GM19043 (cell line): ENCODE measurements around the gene GPI.
"Not testable (repeated sequence)": the region's sequence is repeated elsewhere in the genome, so short reads cannot be mapped to it uniquely, and the experiment has no call there.

ENCODE experiments used
- ATAC-seq: cut with Tn5 transposase; IDR thresholded peaks from one replicate; pipeline ENCODE4 v1.9.1; 2021; ENCODE audit warnings: low read depth; ENCODE audit not compliant: unreplicated experiment

Gene GPI

DNA sequence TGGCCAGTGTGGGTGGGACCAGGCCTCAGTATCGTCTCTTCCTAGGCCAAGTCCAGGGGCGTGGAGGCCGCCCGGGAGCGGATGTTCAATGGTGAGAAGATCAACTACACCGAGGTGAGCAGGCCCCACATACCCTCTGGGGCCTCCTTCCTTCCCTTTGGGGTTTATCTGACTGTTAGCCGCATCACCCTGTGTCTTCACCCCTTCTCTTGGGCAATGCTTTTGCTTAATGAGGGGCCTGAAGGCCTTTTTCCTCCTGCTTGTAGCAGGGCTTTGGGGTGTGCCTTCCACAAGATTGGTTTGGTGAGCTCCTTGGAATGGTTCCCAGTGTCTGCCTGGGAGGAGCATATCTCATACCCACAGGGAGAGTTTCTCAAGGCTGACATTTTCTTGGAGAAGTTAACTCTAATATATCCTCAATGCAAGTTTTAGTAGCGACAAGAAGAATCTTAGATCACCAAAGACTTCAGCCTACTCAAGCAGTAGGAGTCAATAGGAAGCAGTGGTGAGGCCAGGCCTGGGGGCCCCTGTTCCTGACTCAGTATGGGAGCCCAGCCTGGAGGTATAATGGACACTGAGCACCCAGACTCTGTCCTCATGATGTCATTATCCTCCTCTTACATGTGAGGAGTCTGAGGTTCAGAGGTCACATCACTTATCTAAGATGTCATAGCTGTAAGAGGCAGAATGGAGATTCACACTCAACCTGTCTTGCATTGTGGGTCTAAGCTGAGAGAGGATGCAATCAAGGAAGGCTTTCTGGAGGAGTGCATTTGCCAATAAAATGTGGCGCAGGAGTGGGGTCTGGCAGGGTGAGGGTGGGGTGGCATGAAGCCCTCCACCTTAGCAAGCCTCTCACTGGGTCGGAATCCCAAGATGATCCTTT, 2.0 kb downstream of the GPI start:
- no peak for ATAC-seq

DNA sequence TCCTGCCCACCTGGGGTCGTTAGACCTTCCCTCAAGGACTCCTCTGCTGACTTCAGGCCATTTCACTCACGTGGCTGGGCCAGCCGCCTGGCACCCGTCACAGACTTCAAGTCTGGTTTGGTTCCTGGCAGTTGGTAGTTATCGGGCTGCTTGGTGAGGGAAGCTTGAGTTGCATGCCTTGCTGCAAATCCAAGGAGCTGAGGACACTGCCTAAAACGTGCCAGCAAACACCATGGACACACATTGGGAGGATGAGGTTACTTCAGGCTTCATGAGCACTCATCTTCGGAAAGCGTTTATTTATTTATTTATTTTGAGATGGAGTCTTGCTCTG, 2.6 kb downstream of the GPI start:
- ATAC-seq: no peak

DNA sequence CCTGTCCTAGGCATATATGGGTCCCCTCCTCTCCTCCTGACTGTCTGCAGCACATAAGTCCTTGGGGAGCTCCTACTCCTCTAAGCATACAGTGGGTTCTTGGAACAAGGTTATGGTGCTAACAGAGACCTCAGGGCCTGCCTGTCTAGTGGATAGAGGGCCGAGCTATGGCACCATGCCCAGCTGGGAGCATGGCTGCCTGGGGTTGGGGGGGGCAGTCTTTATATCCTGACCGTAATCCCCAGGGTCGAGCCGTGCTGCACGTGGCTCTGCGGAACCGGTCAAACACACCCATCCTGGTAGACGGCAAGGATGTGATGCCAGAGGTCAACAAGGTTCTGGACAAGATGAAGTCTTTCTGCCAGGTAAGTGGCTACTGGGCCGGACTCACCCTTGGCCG, 3.3 kb downstream of the GPI start:
- no peak for ATAC-seq

DNA sequence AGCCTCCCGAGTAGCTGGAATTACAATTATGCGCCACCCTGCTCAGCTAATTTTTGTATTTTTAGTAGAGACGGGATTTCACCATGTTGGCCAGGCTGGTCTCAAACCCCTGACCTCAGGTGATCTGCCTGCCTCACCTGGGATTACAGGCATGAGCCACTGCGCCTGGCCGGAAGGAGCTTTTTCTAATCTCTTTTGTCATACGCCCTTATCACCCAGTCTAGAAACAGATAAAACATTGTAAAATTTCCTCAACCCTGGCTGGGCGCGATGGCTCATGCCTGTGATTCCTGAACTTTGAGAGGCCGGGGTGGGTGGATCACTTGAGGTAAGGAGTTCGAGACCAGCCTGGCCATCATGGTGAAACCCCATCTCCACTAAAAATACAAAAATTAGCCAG, 4.2 kb downstream of the GPI start:
- ATAC-seq: not testable (repeated sequence)

DNA sequence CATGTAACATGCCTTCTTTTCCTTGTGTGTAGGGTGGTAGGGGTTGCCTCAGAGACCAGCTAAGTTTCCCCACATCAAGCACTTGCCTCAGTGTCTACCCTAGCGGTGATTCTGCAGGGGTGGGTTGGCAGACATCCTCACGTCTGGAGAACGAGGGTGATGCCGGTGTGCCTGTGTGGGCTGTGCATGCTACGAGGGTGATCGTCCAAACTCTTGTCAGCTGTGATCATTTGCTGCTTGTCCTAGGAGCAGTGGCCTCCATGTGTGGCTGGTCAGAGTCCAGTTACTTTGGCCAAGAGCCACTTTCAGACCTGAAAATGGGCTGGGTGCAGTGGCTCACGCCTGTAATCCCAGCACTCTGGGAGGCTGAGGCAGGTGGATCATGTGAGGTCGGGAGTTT, 5.1 kb downstream of the GPI start:
- ATAC-seq: no peak

DNA sequence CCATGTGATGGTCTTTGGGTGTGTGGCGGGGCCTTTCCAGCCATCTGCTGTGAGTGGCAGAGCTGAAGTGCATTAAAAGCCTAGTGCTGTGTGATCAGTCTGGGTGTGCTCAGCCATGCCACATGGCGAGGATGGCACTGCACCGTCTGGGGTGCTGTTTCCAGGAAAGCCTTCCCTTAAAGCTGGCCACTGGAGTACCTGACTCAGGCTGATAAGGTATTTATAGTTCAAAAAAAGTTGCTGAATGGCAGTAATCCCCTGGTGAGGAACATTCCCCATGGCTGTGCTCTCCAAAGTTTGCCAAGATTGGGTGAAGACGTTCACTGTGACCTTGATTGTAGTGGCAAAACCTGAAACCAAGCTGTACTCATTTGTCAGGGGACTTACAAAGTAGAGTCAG, 6.0 kb downstream of the GPI start:
- no peak for ATAC-seq

DNA sequence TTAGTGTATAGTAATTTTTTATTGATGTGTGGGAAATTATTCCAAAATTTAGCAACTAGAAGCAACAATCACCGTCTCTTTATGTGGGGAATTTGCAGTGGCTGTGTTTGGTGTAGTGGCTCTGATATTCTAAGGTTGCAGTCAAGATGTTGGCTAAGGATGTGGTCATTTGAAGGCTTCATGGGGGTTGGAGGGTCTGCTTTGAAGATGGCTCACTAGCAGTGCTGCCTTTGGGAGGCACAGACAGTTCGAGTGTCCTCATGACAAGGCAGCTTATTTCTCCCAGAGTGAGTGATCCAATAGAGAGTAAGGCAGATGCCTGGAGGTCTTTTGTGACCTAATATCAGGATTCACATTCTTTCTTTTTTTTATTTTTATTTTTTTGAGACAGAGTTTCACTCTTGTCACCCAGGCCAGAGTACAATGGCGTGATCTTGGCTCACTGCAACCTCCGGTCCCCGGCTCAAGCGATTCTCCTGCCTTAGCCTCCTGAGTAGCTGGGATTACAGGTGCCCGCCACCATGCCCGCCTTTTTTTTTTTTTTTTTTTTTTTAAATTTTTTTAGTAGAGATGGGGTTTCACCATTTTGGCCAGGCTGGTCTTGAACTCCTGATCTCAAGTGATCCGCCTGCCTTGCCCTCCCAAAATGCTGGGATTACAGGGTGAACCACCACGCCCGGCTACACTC, 8.7 kb downstream of the GPI start:
- ATAC-seq: no peak

DNA sequence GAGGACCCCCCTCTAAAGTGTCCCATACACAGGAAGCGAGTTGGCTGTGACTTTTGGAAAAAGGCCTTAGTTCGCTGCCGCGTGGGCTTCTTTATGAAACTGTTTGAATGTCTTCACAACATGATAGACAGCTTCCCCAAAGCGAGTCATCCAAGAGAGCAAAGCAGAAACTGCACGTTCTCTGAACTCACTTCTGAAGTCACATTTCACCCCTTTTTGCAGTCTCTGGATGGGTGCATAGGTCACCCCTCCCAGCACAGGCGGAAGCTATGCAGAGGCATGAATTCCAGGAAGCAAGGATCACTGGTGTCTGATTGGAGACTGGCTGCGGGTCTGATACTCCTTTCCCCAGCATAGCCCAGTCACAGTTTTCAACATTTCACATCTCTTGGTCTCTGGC, 10.6 kb downstream of the GPI start:
- ATAC-seq: no peak

DNA sequence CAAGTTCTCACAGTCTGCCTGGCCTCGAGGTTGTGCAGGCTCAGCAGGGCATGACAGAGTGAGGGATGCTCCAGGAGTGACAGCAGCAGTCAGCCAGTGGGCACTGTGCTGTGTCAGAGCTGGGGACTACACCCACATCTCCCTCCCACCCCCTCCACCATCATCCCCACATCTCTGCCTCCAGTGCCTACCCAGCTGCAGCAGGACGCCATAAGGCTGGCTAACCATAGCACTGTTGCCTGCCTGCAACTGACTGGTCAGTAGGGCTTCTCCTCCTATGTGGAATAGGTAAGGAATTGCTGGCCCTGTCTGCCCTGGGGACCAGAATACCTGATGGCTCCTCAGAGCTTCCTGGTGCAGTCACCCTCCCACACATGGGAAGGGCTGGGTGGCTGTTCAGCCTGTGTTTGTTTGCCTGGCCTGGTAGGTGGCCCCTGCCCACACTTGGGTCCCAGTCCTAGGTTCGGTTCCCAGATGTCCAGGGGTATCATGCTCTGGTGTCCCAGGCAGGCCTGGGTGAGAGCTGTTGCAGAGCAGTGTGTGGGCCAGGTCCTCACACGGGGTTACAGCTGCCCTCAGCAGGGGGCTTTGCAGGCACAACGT, 15.7 kb downstream of the GPI start:
- ATAC-seq: no peak

DNA sequence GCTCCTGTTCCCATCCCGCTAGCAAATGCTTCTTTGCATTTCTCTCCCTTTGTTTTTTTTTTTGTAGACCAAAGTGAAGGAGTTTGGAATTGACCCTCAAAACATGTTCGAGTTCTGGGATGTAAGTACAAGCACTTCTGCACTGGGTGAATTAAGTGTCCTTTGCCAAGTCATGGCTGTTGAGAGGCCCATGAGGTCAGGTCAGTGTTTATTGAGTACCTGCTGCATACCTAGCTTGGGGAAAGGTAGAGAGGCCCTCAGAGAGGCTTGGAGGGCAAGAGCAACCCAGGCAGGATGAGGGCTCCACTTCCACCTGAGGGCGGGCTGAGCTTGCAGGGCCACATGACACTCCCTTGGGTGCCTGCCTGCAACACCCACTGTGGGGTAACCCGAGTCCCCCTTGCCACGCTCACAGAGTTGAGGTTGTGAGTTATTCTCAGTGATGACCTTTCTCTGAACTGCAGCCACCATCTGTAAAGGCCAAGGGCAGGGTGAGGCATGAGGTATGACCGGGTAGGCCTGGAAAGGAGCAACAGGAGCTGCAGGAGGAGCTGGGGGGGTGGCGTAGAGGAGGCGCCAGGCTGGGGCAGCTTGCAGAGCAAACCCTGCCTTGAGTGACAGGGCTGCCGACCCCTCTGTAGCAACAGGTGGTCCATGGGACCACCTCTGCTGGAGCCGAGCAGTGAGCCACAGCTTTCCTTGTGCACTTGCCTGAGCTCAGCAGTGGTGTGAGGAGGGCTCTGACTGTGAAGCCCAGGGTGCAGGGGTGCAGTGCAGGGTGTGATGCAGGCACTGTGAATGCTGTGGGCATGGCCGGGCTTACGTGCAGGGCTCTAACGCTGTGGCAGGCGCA, 16.6 kb downstream of the GPI start:
- no peak for ATAC-seq

DNA sequence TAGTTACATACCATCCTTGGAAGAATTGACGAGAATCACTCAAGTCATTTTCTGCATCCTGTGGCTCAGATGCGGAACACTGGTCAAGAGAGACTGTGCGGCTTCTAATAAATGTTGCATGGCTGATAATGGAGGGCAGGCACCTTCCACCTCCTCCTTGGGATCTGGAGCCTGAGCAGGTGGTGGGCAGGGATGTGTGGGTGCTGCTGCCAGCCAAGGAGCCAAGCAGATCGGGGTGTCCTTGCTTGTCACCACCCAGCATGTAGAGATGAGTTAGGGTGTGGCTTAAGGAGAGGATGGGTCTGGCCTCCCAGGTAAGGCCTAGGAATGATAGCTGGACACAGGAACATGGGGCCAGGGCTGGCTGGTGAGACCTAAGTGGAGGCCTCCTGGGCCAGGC, 17.5 kb downstream of the GPI start:
- ATAC-seq: no peak

DNA sequence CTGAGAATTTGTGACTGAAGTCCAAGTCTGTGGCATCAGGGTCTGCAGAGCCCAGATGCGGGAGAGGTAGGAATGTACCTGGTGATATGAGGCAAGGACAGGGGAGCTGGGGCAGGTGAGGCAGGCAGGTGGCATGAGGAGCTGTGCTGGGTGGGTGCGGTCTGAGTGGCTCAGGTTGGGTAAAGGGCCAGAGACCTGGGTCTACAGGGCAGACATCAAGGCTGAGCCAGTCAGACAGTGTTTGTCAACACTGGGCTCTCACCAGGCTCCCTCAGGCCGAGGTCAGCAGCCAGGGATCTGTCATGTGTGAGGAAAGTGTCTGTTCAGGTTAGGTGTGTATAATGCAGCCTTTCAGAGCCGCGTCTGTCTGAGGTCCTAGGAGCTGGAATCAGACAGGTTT, 18.6 kb downstream of the GPI start:
- no peak for ATAC-seq

DNA sequence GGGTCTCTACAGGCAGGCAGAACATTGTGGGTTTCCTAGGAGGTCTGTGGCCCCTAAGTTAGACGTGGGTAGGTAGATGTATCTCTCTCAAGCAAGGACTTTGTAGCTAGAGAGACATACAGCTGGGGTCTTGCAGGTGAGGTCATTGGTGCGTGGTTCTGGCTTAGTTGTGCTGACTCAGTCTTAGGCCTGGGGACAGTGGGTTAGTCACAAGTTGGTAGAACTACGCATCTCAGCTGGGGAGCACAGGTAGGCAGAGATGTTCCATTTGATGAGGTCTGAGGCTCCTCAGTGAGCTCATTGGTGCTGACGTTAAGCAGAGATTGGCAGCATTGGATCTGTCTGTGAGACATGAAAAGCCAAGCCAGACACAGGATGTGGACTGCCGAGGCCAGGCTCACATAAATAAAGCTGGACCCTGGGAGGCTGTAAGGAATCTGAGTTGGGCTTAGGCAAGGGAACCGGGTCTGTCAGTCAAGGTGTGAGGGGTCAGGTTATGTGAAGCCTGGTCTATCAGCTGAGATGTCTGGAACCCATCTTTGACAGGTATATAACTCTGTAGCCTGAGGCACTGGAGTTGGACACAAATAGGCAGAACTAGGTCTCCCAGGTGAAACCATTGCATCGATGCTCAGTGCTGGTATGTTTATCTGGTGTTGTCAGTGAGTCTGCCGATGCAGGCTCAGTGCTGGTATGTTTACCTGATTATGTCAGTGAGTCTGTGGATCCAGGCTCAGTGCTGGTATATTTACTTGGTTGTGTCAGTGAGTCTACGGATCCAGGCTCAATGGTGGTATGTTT, 21.8 kb downstream of the GPI start:
- ATAC-seq: no peak

DNA sequence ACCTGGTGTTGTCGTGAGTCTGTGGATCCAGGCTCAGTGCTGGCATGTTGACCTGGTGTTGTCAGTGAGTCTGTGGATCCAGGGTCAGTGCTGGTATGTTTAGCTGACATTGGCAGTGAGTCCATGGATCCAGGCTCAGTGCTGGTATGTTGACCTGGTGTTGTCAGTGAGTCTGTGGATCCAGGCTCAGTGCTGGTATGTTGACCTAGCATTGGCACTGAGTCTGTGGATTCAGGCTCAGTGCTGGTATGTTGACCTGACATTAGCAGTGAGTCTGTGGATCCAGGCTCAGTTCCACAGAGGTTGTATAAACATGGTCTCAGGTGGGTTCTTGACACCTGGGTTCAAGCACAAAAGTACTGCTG, 22.4 kb downstream of the GPI start:
- no peak for ATAC-seq

DNA sequence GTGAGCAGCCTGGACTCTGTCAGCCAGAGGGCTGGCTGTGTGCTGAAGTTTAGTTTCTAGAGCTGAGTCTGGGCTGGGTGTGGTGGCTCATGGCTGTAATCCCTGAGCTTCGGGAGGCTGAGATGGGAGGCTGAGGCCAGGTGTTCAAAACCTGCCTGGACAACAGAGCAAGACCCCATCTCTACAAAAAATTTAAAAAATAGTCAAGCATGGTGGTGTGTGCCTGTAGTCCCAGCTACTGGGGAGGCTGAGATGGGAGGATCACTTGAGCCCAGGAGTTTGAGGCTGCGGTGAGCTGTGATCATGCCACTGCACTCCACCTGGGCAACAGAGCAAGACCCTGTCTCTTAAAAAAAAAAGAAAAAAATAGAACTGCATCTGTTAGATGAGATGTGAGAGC, 23.7 kb downstream of the GPI start:
- not testable (repeated sequence) for ATAC-seq

DNA sequence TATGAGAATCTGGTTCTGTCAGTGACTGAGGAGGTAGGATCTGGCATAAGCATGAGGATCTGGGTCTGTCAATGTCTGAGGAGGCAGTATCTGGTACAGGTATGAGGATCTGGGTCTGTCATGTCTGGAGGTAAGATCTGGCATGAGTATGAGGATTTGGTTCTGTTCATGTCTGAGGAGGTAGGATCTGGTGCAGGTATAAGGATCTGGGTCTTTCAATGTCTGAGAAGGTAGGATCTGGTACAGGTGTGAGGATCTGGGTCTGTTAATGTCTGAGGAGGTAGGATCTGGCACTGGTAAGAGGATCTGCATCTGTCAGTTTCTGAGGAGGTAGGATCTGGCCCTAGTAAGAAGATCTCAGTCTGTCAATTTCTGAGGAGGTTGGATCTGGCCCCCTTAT, 26.8 kb downstream of the GPI start:
- no peak for ATAC-seq

DNA sequence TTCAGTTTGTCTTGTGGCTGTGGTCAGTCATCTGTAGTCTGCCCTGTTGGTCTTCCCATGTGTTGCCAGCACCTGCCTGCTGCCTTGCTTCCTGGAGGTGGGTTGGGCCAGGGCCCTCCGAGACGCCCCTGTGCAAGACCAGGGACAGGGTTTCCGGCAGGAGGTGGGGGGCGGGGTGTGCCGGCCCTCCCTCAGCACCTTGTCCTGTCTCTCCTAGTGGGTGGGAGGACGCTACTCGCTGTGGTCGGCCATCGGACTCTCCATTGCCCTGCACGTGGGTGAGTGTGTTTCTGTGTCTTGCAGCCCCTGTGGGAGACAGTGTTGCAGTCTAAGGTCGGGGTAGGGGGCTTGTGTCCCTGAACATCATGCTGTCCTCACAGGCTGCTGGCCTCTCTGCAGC, 28.0 kb downstream of the GPI start:
- ATAC-seq: no peak

DNA sequence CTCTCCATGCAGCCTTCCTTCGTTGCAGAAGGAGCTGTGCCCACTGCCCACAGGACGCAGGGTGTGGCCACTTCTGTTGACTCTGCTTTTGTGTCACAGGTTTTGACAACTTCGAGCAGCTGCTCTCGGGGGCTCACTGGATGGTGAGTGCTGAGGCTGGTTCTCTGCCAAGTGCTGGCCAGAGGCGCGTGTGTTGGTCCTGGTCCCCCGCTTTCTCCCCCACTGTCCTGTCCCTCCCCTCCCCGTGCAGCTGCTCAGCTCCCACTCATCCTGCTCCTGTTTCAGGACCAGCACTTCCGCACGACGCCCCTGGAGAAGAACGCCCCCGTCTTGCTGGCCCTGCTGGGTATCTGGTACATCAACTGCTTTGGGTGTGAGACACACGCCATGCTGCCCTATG, 28.6 kb downstream of the GPI start:
- ATAC-seq: no peak

DNA sequence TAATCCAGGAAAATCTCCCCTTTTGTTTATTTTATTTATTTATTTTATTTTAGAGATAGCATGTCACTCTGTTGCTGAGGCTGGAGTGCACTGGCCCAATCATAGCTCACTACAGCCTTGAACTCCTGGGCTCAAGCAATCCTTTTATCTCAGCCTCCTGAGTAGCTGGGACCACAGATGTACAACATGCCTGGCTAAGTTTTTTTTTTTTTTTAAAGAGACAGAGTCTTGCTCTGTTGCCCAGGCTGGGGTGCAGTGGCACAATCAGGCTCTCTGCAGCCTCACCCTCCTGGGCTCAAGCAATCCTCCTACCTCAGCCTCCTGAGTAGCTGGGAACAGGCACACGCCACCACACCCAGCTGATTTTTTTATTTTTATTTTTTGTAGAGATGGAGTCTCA, 32.9 kb downstream of the GPI start:
- no peak for ATAC-seq

DNA sequence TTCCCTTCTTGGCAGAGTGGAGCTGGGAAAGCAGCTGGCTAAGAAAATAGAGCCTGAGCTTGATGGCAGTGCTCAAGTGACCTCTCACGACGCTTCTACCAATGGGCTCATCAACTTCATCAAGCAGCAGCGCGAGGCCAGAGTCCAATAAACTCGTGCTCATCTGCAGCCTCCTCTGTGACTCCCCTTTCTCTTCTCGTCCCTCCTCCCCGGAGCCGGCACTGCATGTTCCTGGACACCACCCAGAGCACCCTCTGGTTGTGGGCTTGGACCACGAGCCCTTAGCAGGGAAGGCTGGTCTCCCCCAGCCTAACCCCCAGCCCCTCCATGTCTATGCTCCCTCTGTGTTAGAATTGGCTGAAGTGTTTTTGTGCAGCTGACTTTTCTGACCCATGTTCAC, 34.9 kb downstream of the GPI start:
- no peak for ATAC-seq
